Kidney (tissue), 14 donors: Measurements from ENCODE around the gene RFT1. TPM values are rescaled to one million over a fixed set of nuclear protein-coding genes. Genes with fewer than 3 reads are reported as not detected.

Experiments used
- DNase-seq, 5 donors: peaks; one replicate each; pipeline ENCODE4 v3.0.0-alpha.2; 2013 to 2020
- FAIRE-seq: peaks from 2 replicates; lab custom pipeline; 2012; peaks lifted over from hg19 to GRCh38; lab: Jason Lieb, UNC
- H3K27ac ChIP-seq, 2 donors: one replicate each; pipeline ENCODE4 v1.7.0; 2013; ENCODE audit warnings: low read depth in 2 of 2, low read length in 2 of 2, inconsistent platforms in 1 of 2
- H3K27me3 ChIP-seq: one replicate; pipeline ENCODE4 v1.7.1; 2013; ENCODE audit warnings: low read length, inconsistent platforms; ENCODE audit not compliant: control insufficient read depth, insufficient read depth
- H3K36me3 ChIP-seq, 3 donors: one replicate each; pipeline versions ENCODE4 v1.7.0 to v1.7.1; 2013; ENCODE audit warnings: low read length in 3 of 3, control low read depth in 1 of 3, inconsistent platforms in 1 of 3; ENCODE audit not compliant: insufficient read depth in 3 of 3, control insufficient read depth in 2 of 3
- H3K4me1 ChIP-seq, 3 donors: one replicate each; pipeline versions ENCODE4 v1.7.0 to v1.7.1; 2013; ENCODE audit warnings: low read length in 3 of 3, inconsistent platforms in 1 of 3, low read depth in 1 of 3; ENCODE audit not compliant: control insufficient read depth in 2 of 3, insufficient read depth in 2 of 3
- H3K4me3 ChIP-seq, 3 donors: one replicate each; pipeline versions ENCODE4 v1.7.0 to v1.8.1; 2013; ENCODE audit warnings: low read length in 3 of 3, control low read depth in 1 of 3, inconsistent platforms in 1 of 3
- H3K9ac ChIP-seq, 3 donors: one replicate each; pipeline versions ENCODE4 v1.7.0 to v1.7.1; 2013; ENCODE audit warnings: low read length in 3 of 3, control low read depth in 1 of 3, inconsistent platforms in 1 of 3
- H3K9me3 ChIP-seq, 3 donors: one replicate each; pipeline versions ENCODE4 v1.7.0 to v1.7.1; 2013; ENCODE audit warnings: low read length in 3 of 3, control low read depth in 1 of 3, inconsistent platforms in 1 of 3; ENCODE audit not compliant: control insufficient read depth in 2 of 3, insufficient read depth in 1 of 3
- intact Hi-C: fragments of 100-400 bp; cut with DNase I; formaldehyde crosslinking; loops from one replicate; pipeline ENCODE4 v1.11.1; 2022
- polyA plus RNA-seq: library from polyadenylated mRNA; stranded (reverse); fragments of 350-450 nt; fragmentation: Illumina TruSeq; extraction: RNeasy Lipid Tissue Mini Kit (QIAGEN cat#74804); gene quantifications from one replicate; pipeline ENCODE4 v1.2.3, GENCODE V29; 2014; ENCODE audit warnings: low read depth, low replicate concordance; ENCODE audit not compliant: insufficient read depth
- total RNA-seq: library from RNA; stranded (reverse); fragmentation: NEBNext Ultra II Directional; extraction: Animal tissue kit (Norgen Biotek cat#: 25700); gene quantifications from one replicate; pipeline ENCODE4 v1.2.1, GENCODE V29; 2021
- TF ChIP-seq, protein P1 (sequence below): IDR thresholded peaks from 3 replicates; pipeline ENCODE4 v1.5.1; 2012; ENCODE audit warnings: mild to moderate bottlenecking, moderate library complexity, borderline replicate concordance; ENCODE audit not compliant: insufficient read depth; ENCODE audit errors: extremely low read depth
- donor health status: control.
- donor health status: control.
- donor health status: control.
- donor health status: control.
- donor health status: control.
- donor health status: DM: yes; HTN: yes; CAD: no.
- donor health status: Normal renal cell carcinoma (clear cell type).

The RFT1 gene
- total and polyA plus RNA-seq, 2 donors from 2014 or later, result 14.7 to 22.8 TPM

- no peak for FAIRE-seq
These were observed 9.9 kb downstream of the RFT1 start for GRCh38 chr3:53120336-53120735.

DNA sequence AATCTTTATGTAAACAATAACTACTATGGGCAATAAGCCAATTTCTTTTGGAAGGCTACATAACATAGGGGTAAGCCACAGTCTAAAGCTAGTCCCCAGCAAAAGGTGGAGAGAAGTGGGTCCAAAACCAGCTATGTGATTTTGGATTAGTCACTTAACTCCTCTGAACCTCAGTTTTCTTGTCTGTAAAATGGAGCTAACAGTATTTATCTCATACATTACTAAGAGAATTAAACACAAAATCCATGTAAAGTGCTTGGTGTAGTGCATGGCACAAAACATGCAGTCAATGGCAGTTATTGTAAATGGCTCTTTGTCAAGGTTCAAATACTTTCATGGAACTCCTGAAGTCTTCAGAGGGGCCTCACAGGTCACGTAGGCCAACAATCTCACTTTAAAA, 13.3 kb downstream of the RFT1 start:
- Histone ChIP-seq H3K9me3 (no peaks in the 10 kb centered on the region), H3K4me1 (no peaks in the 10 kb centered on the region), H3K36me3 (peaks cover 16 to 39% (median 34%) of the 10 kb centered on the region in 3 donors), H3K9ac (no peak overlapping the region), H3K27me3 (no peaks in the 10 kb centered on the region), H3K4me3 (no peak overlapping the region), H3K27ac (no peak overlapping the region)
- DNase-seq, result no peak
- FAIRE-seq, result no peak
- TF ChIP-seq, protein P1, sequence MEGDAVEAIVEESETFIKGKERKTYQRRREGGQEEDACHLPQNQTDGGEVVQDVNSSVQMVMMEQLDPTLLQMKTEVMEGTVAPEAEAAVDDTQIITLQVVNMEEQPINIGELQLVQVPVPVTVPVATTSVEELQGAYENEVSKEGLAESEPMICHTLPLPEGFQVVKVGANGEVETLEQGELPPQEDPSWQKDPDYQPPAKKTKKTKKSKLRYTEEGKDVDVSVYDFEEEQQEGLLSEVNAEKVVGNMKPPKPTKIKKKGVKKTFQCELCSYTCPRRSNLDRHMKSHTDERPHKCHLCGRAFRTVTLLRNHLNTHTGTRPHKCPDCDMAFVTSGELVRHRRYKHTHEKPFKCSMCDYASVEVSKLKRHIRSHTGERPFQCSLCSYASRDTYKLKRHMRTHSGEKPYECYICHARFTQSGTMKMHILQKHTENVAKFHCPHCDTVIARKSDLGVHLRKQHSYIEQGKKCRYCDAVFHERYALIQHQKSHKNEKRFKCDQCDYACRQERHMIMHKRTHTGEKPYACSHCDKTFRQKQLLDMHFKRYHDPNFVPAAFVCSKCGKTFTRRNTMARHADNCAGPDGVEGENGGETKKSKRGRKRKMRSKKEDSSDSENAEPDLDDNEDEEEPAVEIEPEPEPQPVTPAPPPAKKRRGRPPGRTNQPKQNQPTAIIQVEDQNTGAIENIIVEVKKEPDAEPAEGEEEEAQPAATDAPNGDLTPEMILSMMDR, result no peak
- intact Hi-C loops, result no loop called here

More at GRCh38 chr3:53120336-53120735, 9.9 kb downstream of the RFT1 start:
- intact Hi-C loops, result no loop called here
- TF ChIP-seq, protein P1, result no peak
- no peaks in the 10 kb centered on the region for H3K27me3 ChIP-seq
- H3K36me3 ChIP-seq, result peaks cover 19 to 59% (median 53%) of the 10 kb centered on the region in 3 donors
- no peak overlapping the region for H3K9ac ChIP-seq
- no peaks in the 10 kb centered on the region for H3K4me1 ChIP-seq
- DNase-seq, result no peak
- H3K9me3 ChIP-seq, result no peaks in the 10 kb centered on the region
- no peak overlapping the region for H3K4me3 ChIP-seq
- no peak overlapping the region for H3K27ac ChIP-seq

GRCh38 chr3:53114412-53115074, 15.7 kb downstream of the RFT1 start:
- no peak for FAIRE-seq
- DNase-seq, result no peak
- Histone ChIP-seq H3K9me3 (no peaks in the 10 kb centered on the region), H3K27ac (no peak overlapping the region), H3K27me3 (no peaks in the 10 kb centered on the region), H3K36me3 (peaks cover 11 to 25% (median 23%) of the 10 kb centered on the region in 3 donors), H3K4me3 (no peak overlapping the region), H3K9ac (no peak overlapping the region), H3K4me1 (no peaks in the 10 kb centered on the region)
- intact Hi-C loops, result loop anchor here (5.0 kb wide), 1 partner anchor 83 kb away; no protein-coding TSS in a partner anchor
- TF ChIP-seq, protein P1, result no peak

- intact Hi-C loops, result loop anchor here (5.0 kb wide), 1 partner anchor 83 kb away; no protein-coding TSS in a partner anchor
- no peak for FAIRE-seq
These were observed 16.2 kb downstream of the RFT1 start for GRCh38 chr3:53114011-53114400.

More at GRCh38 chr3:53114011-53114400, 16.2 kb downstream of the RFT1 start:
- TF ChIP-seq, protein P1, result peak; percentile 94
- Histone ChIP-seq H3K36me3 (peaks cover 11 to 23% (median 18%) of the 10 kb centered on the region in 3 donors), H3K4me1 (no peaks in the 10 kb centered on the region), H3K9me3 (no peaks in the 10 kb centered on the region), H3K9ac (no peak overlapping the region), H3K27ac (no peak overlapping the region), H3K4me3 (no peak overlapping the region), H3K27me3 (no peaks in the 10 kb centered on the region)
- peak; percentile 78 to 90 (median 81) for DNase-seq
